LNCAP (cell line): Measurements from ENCODE around the gene COL25A1.

Experiments used
- TF ChIP-seq, protein P1 (sequence below): fragments of 450-650 bp; IDR thresholded peaks from 2 replicates; pipeline ENCODE4 v1.5.1; 2017; ENCODE audit warnings: mild to moderate bottlenecking

COL25A1 gene

DNA sequence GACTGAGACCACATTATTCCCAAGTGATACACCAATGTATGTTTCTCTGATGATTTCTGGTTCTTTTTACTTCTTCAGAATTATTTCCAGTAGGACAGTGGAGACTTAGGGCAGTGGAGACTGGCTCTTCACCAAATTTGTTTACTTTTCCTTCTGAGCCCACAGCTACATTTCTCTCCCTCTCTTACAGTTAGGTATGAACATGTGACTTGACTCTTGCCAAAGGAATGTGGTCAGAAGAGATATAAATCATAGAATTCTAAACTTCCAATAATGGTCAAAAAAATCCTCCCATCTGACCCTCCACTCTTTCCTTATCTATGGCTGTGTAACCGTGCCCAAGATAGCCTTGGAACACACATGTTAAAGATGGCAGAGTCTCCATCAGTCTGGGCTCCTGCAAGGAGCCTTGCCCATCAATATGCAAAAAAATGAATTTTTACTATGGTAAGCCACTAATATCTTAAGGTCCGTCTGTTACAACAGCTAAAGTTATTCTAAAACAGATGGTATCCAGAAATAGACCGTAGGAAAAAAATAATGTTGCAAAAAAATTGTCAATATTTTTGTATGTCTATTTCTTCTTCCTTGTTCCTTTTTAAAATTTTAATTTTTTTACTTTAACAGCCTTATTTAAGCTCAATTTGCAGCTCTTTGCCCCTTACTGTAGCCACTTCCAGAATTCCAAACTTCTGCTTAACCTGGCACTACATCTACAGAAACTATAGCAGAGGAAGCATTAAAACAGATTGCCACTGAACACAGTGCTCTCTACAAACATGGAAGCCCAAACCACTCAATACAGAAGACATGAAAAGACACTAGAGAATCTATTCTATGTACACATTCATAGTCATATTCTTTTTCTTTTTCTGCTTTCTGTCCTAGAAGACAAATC lies 260.7 kb downstream of the COL25A1 start:
- TF ChIP-seq, protein P1, sequence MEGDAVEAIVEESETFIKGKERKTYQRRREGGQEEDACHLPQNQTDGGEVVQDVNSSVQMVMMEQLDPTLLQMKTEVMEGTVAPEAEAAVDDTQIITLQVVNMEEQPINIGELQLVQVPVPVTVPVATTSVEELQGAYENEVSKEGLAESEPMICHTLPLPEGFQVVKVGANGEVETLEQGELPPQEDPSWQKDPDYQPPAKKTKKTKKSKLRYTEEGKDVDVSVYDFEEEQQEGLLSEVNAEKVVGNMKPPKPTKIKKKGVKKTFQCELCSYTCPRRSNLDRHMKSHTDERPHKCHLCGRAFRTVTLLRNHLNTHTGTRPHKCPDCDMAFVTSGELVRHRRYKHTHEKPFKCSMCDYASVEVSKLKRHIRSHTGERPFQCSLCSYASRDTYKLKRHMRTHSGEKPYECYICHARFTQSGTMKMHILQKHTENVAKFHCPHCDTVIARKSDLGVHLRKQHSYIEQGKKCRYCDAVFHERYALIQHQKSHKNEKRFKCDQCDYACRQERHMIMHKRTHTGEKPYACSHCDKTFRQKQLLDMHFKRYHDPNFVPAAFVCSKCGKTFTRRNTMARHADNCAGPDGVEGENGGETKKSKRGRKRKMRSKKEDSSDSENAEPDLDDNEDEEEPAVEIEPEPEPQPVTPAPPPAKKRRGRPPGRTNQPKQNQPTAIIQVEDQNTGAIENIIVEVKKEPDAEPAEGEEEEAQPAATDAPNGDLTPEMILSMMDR = no peak

DNA sequence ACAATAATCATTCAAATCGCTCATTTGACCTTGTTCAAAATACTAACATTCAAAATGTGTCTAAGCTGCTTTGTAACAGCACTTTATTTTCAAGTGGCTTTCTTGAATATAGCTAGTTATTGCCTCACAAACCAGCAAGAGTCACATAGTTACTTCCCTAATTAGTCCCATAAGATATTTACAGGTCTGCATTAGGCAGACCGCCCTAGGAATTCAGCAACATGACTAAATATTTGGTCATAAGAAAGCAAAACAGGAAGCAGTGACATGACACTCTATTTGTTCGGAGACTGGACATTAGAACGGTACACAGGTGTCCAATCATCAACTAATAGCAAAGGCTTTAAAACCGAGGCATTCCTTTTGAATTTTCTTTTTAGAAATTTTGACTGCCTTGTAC lies 262.0 kb downstream of the COL25A1 start:
- TF ChIP-seq, protein P1 = no peak

DNA sequence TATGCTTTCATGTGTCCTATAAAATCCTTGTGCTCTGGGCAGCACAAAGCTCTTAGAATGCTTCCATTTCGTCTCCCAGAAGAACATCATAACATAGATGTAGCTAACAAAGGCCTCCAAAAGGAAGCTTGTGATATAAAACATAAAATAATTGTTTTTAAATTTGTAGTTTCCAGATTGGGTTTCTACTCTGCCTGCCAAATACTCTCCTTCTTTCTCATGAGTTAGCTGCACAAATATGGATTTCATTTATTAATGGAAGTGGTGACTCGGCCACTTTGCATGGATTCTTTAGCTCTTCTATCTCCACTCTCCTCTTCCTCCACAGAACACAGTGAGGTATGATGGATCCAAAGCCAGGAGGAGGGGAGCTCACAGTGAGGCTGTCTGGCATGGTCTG lies 265.4 kb downstream of the COL25A1 start:
- TF ChIP-seq, protein P1 = no peak

DNA sequence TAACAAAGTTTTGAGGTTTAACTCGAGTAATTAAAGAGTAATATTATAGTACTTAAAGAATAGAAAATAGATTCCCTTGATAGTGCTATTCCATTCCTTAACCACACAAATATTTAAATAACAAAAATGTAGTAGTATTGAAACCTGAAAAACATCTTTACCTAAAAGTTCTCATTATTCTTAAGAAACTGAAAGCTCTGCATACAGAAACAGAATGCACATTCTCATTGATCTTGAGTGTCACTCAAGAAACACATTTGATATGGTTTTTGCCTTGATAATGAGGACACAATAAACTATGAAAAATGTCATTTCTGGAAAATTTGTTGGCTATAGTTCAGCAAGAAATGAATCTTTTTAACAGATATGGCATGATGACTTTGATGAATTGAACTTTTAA lies 268.5 kb downstream of the COL25A1 start:
- TF ChIP-seq, protein P1 = no peak

DNA sequence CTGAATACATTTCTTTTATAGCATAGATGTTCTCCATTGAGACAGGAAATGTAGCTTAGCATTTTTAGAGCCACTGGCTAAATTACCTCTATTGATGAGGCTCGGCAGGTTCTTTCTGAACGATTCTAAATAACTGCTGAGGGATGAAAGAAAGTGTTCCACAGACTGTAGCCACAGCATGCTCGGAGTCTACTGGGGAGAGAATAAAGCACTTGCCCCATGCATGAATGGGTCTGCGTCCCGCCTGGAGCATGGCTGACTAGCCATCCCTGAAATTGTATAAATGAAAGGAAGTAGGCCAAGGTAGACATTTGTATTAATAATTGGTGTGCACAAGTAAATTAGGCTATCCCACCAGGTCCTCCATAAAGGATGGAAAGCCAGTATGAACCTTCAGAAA lies 269.8 kb downstream of the COL25A1 start:
- TF ChIP-seq, protein P1 = no peak

DNA sequence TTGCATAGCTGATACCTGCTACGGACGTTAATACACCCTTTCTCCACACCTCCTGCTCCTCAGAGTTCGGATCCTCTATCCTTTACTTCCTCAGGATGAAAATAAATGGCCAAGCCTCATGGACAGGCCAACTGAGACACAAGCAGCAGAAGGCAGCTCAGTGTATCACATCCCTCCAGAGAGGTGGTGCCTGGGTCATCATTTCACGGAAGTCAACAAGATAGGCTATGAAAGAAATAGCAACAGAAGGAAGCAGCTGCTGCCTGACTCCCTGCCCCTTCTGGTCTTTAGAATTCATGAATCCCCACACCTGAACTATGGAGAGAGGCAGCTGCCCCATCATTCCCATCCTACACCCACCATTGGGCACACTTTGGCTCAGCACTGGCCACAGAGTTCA lies 272.5 kb downstream of the COL25A1 start:
- TF ChIP-seq, protein P1 = no peak

DNA sequence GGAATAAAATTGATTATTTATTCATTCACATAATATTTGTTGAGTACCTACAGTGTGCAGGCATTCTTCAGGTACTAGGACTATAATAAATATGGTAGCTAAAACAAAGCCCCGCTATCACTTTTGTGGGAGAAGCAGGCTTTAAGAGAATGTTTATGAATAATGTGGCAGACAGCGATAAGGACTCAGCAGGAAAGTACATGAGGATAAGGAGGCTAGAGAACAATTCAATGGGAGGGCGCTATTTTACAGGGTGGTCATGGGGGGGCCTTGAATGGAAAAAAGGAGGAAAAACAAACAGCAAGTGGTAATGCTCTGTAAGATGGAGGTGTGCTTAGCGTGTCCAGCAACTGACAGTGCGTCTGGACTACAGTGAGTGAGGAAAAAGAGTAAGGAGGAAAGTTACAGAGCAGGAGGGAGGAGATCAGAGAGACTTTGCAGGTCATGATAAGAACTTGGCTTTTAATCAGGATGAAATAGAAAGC lies 275.4 kb downstream of the COL25A1 start:
- TF ChIP-seq, protein P1 = no peak
